Measurements from ENCODE around the gene LZTS2. TPM values are rescaled to one million over a fixed set of nuclear protein-coding genes. Genes with fewer than 3 reads are reported as not detected.

Gene LZTS2
- total and polyA plus RNA-seq, 4 donors = 2.1 to 10.3 (median 9.5) TPM

DNA sequence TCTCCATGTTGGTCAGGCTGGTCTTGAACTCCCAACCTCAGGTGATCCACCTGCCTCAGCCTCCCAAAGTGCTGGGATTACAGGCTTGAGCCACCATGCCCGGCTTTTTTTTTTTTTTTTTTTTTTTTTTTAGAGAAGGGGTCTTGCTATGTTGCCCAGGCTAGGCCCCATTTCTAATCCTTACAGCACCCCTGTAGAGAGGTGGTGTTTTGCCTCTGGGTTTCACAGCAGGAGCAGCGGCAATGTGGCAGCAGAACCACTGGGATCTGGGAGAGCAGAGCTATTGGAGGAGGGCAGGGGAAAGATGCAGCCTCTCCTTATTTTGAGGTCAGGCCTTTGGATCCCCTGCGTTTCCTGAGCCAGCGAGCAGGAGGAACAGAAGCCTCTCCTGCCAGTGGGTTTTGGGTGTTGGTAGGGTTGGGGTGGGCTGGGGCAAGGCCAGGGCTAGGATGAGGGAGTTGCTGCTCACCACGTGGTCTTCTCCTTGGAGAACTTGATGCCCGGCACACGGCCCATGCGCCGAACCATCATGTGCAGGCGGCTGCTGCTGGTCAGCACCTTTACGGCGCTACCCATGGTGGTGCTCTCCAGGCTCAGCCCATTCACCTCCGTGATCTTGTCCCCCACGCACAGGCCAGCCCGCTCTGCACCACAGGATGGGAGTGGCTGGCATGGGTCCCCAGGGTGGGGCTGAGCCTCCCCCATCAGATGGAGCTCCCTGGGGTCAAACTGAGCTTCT, 23.5 kb downstream of the LZTS2 start:
- H3K4me3 ChIP-seq (ENCODE audit: low read depth in 1 of 3, low read length in 3 of 3) = no peak overlapping the region
- TF ChIP-seq, protein P1, sequence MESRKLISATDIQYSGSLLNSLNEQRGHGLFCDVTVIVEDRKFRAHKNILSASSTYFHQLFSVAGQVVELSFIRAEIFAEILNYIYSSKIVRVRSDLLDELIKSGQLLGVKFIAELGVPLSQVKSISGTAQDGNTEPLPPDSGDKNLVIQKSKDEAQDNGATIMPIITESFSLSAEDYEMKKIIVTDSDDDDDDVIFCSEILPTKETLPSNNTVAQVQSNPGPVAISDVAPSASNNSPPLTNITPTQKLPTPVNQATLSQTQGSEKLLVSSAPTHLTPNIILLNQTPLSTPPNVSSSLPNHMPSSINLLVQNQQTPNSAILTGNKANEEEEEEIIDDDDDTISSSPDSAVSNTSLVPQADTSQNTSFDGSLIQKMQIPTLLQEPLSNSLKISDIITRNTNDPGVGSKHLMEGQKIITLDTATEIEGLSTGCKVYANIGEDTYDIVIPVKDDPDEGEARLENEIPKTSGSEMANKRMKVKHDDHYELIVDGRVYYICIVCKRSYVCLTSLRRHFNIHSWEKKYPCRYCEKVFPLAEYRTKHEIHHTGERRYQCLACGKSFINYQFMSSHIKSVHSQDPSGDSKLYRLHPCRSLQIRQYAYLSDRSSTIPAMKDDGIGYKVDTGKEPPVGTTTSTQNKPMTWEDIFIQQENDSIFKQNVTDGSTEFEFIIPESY (IDR thresholded peaks at IDR 0.05) = no peak
- no peak for TF ChIP-seq JUND (IDR thresholded peaks at IDR 0.05)
- TF ChIP-seq SP1 (IDR thresholded peaks at IDR 0.05) = no peak
- TF ChIP-seq GABPA (IDR thresholded peaks at IDR 0.05 in 1 of 2, conservative IDR thresholded peaks at IDR 0.05 in 1 of 2) = no peak
- no peak for TF ChIP-seq MAX (IDR thresholded peaks at IDR 0.05)
- TF ChIP-seq FOXA2 (IDR thresholded peaks at IDR 0.05) = no peak
- no peak for TF ChIP-seq CTCF (IDR thresholded peaks at IDR 0.05; ENCODE audit: low read depth, low read length, missing input control)
- TF ChIP-seq FOXA1 (IDR thresholded peaks at IDR 0.05) = no peak
- no peak for TF ChIP-seq REST (IDR thresholded peaks at IDR 0.05)
- no peak for TF ChIP-seq HNF4G (IDR thresholded peaks at IDR 0.05)

GRCh38 chr10:101027106-101027720, 27.6 kb downstream of the LZTS2 start:
- Histone ChIP-seq H3K4me3 (ENCODE audit: low read depth in 1 of 3, low read length in 3 of 3) (no peak overlapping the region), H3K4me1 (ENCODE audit: control insufficient read depth in 4 of 4, insufficient read depth in 4 of 4, low read length in 3 of 4) (peaks cover 4 to 16% (median 11%) of the 10 kb centered on the region in 4 donors), H3K9ac (ENCODE audit: low read depth in 1 of 2, low read length in 2 of 2) (no peak overlapping the region), H3K27me3 (ENCODE audit: control insufficient read depth in 4 of 4, insufficient read depth in 4 of 4, low read length in 3 of 4) (no peaks in the 10 kb centered on the region), H3K27ac (ENCODE audit: low read depth in 1 of 2, low read length in 2 of 2) (no peak overlapping the region), H3K9me3 (ENCODE audit: control insufficient read depth in 4 of 4, low read length in 3 of 4) (no peaks in the 10 kb centered on the region), H3K36me3 (ENCODE audit: control insufficient read depth in 4 of 4, insufficient read depth in 3 of 4, low read depth in 1 of 4, low read length in 3 of 4) (no peaks in the 10 kb centered on the region)
- 84% methylated on average over 10 of the region's 10 CpGs for WGBS
- DNase-seq (ENCODE audit: low spot score) = no peak
- TF ChIP-seq FOXA1 (IDR thresholded peaks at IDR 0.05) (no peak), GABPA (IDR thresholded peaks at IDR 0.05 in 1 of 2, conservative IDR thresholded peaks at IDR 0.05 in 1 of 2) (no peak), FOXA2 (IDR thresholded peaks at IDR 0.05) (no peak), TAF1 (conservative IDR thresholded peaks at IDR 0.05) (no peak), NR2F2 (IDR thresholded peaks at IDR 0.05) (no peak)

More for the DNA sequence above, 23.5 kb downstream of the LZTS2 start:
- Histone ChIP-seq H3K9me3 (ENCODE audit: control insufficient read depth in 4 of 4, low read length in 3 of 4) (no peaks in the 10 kb centered on the region), H3K9ac (ENCODE audit: low read depth in 1 of 2, low read length in 2 of 2) (no peak overlapping the region), H3K36me3 (ENCODE audit: control insufficient read depth in 4 of 4, insufficient read depth in 3 of 4, low read depth in 1 of 4, low read length in 3 of 4) (no peaks in the 10 kb centered on the region), H3K4me1 (ENCODE audit: control insufficient read depth in 4 of 4, insufficient read depth in 4 of 4, low read length in 3 of 4) (peaks cover 0 to 4% (median under 1%) of the 10 kb centered on the region in 4 donors), H3K27ac (ENCODE audit: low read depth in 1 of 2, low read length in 2 of 2) (no peak overlapping the region), H3K27me3 (ENCODE audit: control insufficient read depth in 4 of 4, insufficient read depth in 4 of 4, low read length in 3 of 4) (peaks cover 0 to 2% (median 0%) of the 10 kb centered on the region in 4 donors)
- DNase-seq (ENCODE audit: low spot score) = no peak
- WGBS = 94% methylated on average over 15 of the region's 15 CpGs
